Osteoblast (primary cell): ENCODE data around the gene EED. TPM values are rescaled to one million over a fixed set of nuclear protein-coding genes. Genes with fewer than 3 reads are reported as not detected.

Source experiments
- DNase-seq: peaks from one replicate; pipeline ENCODE4 v3.0.0; 2011; ENCODE audit warnings: low spot score, mixed read lengths; ENCODE audit not compliant: insufficient read length; ENCODE audit errors: missing footprints
- H2AFZ ChIP-seq: 2 replicates; pipeline ENCODE4 v1.6.0; 2011; ENCODE audit warnings: mild to moderate bottlenecking, low read length
- H3K27ac ChIP-seq: 2 replicates; pipeline ENCODE4 v1.5.1; 2011; ENCODE audit warnings: mild to moderate bottlenecking, low read depth, low read length, moderate library complexity
- H3K27me3 ChIP-seq: 2 replicates; pipeline ENCODE4 v1.6.0; 2012; ENCODE audit warnings: mild to moderate bottlenecking, control low read depth, inconsistent platforms, low read length, moderate library complexity; ENCODE audit not compliant: insufficient read depth
- H3K36me3 ChIP-seq: 2 replicates; pipeline ENCODE4 v1.5.1; 2011; ENCODE audit warnings: mild to moderate bottlenecking, low read length, control low read depth, moderate library complexity; ENCODE audit not compliant: insufficient read depth
- H3K4me1 ChIP-seq: 2 replicates; pipeline ENCODE4 v1.5.1; 2011; ENCODE audit warnings: mild to moderate bottlenecking, low read length, control low read depth, moderate library complexity; ENCODE audit not compliant: insufficient read depth
- H3K4me2 ChIP-seq: 2 replicates; pipeline ENCODE4 v1.6.0; 2011; ENCODE audit warnings: mild to moderate bottlenecking, low read length; ENCODE audit not compliant: insufficient read depth
- H3K4me3 ChIP-seq: fragments of 200-600 bp; sonication (generic); 3 replicates; pipeline ENCODE4 v1.5.1; 2012; ENCODE audit warnings: mild to moderate bottlenecking, low read length, inconsistent platforms; ENCODE audit not compliant: insufficient read depth
- H3K79me2 ChIP-seq: 2 replicates; pipeline ENCODE4 v1.6.0; 2012; ENCODE audit warnings: mild to moderate bottlenecking, low read length, control low read depth, inconsistent platforms; ENCODE audit not compliant: insufficient read depth
- H3K9me3 ChIP-seq: 2 replicates; pipeline ENCODE4 v1.5.1; 2011; ENCODE audit warnings: low read depth, low read length, control low read depth
- H4K20me1 ChIP-seq: 2 replicates; pipeline ENCODE4 v1.6.0; 2012; ENCODE audit warnings: mild to moderate bottlenecking, low read length, control low read depth; ENCODE audit not compliant: insufficient read depth
- total RNA-seq: library from RNA; depleted of rRNA; stranded (reverse); fragments of >200 nt; gene quantifications from 2 replicates; pipeline ENCODE4 v1.2.3, GENCODE V29; 2012
- TF ChIP-seq, protein P1 (sequence below): IDR thresholded peaks from 2 replicates; pipeline ENCODE4 v1.5.1; 2011; ENCODE audit warnings: mild to moderate bottlenecking, low read depth, low read length, moderate library complexity; ENCODE audit errors: extremely low read depth

The EED gene
- total RNA-seq, 1 donor = 12.3 TPM

DNA sequence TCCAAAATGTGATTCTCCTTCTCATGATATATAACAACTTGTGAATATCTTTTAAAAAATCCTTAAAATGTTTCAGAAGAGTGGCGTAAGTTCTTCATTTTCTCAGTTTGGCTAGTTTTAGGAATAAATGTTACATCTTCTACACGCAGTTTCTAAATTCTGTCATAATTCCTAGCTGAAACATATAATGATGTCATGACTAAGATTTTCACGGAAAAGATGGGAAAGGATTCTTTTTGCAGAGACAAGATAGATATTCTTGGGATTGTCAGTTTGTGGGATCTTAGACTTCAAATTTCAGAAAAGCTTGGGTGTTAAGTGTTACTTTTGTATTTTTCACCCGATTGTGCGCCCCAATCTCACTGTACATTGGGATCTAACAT is 1.7 kb downstream of the EED start:
- no peak for DNase-seq
- Histone ChIP-seq H3K36me3 (no peaks in the 10 kb centered on the region), H4K20me1 (peaks cover 15% of the 10 kb centered on the region), H3K79me2 (peaks cover 59% of the 10 kb centered on the region), H3K4me1 (peaks cover 4% of the 10 kb centered on the region), H3K27me3 (peaks cover 4% of the 10 kb centered on the region), H3K27ac (peak overlapping the region; percentile 93), H2AFZ (peak overlapping the region; percentile 82), H3K9me3 (no peaks in the 10 kb centered on the region), H3K4me3 (peak overlapping the region; percentile 79), H3K4me2 (peak overlapping the region; percentile 92)
- TF ChIP-seq, protein P1, sequence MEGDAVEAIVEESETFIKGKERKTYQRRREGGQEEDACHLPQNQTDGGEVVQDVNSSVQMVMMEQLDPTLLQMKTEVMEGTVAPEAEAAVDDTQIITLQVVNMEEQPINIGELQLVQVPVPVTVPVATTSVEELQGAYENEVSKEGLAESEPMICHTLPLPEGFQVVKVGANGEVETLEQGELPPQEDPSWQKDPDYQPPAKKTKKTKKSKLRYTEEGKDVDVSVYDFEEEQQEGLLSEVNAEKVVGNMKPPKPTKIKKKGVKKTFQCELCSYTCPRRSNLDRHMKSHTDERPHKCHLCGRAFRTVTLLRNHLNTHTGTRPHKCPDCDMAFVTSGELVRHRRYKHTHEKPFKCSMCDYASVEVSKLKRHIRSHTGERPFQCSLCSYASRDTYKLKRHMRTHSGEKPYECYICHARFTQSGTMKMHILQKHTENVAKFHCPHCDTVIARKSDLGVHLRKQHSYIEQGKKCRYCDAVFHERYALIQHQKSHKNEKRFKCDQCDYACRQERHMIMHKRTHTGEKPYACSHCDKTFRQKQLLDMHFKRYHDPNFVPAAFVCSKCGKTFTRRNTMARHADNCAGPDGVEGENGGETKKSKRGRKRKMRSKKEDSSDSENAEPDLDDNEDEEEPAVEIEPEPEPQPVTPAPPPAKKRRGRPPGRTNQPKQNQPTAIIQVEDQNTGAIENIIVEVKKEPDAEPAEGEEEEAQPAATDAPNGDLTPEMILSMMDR = no peak

DNA sequence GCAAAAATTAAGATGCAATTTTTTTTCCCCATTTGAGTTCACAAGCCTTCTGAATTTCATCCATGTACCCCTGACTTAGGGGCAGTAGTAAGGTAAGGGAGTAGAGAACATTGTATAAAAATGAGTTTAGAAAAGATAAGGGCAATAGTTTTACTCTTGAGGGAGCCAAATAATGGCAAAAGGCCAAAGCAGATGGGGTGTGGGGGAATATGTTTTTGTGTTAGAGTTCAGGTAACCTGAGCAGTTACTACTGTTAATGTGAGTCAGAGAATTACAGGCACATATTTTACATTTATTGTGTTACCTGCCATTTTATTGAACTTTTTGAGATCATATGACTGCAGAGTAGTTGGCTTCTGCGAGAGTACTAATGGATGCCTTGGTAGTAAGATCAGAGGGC is 3.1 kb downstream of the EED start:
- no peak overlapping the region for H3K4me3 ChIP-seq
- H3K27me3 ChIP-seq = no peaks in the 10 kb centered on the region
- H3K27ac ChIP-seq = no peak overlapping the region
- no peak overlapping the region for H2AFZ ChIP-seq
- H3K79me2 ChIP-seq = peaks cover 73% of the 10 kb centered on the region
- TF ChIP-seq, protein P1 = no peak
- peaks cover 4% of the 10 kb centered on the region for H3K4me1 ChIP-seq
- no peak for DNase-seq
- no peak overlapping the region for H3K4me2 ChIP-seq
- no peaks in the 10 kb centered on the region for H3K9me3 ChIP-seq
- no peaks in the 10 kb centered on the region for H3K36me3 ChIP-seq
- peaks cover 15% of the 10 kb centered on the region for H4K20me1 ChIP-seq

DNA sequence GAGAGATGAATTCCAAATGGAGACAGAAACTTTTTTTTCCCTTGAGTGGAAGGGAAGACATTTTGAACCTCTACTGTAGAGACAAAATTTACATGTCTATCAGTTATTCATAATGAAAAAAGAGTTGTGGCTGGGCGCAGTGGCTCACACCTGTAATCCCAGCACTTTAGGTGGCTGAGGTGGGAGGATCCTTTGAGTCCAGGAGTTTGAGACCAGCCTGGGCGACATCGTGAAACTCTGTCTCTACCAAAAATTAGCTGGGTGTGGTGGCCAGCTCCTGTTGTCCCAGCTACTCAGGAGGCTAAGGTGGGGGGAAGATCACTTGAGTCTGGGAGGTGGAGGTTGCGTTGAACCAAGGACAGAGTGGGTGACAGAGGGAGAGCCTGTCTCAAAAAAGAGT is 4.1 kb downstream of the EED start:
- Histone ChIP-seq H3K27me3 (no peaks in the 10 kb centered on the region), H3K4me2 (no peak overlapping the region), H3K4me3 (no peak overlapping the region), H3K4me1 (peaks cover 4% of the 10 kb centered on the region), H4K20me1 (peaks cover 15% of the 10 kb centered on the region), H2AFZ (no peak overlapping the region), H3K27ac (no peak overlapping the region), H3K9me3 (no peaks in the 10 kb centered on the region), H3K36me3 (no peaks in the 10 kb centered on the region), H3K79me2 (peaks cover 83% of the 10 kb centered on the region)
- no peak for DNase-seq
- TF ChIP-seq, protein P1 = no peak

- Histone ChIP-seq H3K9me3 (no peaks in the 10 kb centered on the region), H3K27ac (peak overlapping the region; percentile 13), H3K4me1 (no peaks in the 10 kb centered on the region), H3K79me2 (peaks cover 87% of the 10 kb centered on the region), H4K20me1 (peaks cover 15% of the 10 kb centered on the region), H3K36me3 (no peaks in the 10 kb centered on the region), H3K4me2 (peak overlapping the region; percentile 29), H3K27me3 (no peaks in the 10 kb centered on the region), H2AFZ (no peak overlapping the region), H3K4me3 (no peak overlapping the region)
- TF ChIP-seq, protein P1 = no peak
- no peak for DNase-seq
These were observed 5.0 kb downstream of the EED start for GRCh38 chr11:86249307-86250098.
